ENCODE data around the gene WDR3.
A peak's percentile ranks its signal among the peaks of the same experiment; 100 is the strongest.
"Not testable (repeated sequence)": the region's sequence is repeated elsewhere in the genome, so short reads cannot be mapped to it uniquely, and the experiment has no call there.

The WDR3 gene

DNA sequence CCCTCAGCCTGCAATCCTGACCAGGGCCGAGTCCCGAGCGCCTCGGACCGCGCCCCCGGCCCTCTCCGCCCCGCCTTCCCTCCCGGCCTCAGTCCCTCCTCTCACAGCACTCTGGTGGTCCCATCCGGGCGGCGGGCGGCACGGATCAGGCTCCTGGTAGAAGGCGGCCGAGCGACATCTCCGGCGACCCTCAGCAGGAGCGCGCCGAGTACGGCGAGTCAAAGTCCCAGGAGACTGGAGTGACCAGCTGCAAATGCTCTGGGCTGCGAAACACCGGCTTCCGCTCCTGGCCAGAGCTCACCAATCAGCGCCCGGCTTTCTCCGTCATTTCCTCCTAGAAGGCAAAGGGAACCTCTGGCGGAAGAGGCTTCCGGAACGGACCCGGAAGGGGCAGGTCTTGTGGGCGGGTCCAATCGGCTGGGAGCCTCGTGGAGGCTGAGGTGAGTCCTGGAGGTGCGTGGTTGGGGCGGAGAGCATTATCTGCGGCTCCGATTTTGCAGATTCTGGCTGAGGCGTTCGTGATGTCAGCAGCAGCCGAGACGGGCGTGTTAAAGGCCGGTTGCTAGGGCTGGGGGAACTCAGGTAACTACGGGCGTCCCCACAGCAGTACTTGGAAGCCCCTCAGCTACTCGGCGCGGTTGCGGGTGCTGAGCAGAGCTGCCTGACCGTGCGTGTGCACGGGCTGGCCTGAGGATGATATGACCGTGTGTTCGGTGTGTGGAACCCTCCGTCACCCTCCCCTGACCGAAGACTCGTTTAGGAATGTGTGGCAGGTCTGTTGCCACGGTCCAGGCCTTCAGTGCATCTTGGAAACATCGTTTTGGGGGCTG is at the start of gene WDR3, which contains the start of gene GDAP2:
WDR3 (plus strand) TSS at position 397 of the 830 bp plus-strand sequence. CDS start 3,581 bp downstream, outside the sequence.
GDAP2 (minus strand) TSS at position 279 of the 830 bp plus-strand sequence. CDS start 9,264 bp downstream, outside the sequence.
- DNase-seq = peak; percentile 94 to 95

DNA sequence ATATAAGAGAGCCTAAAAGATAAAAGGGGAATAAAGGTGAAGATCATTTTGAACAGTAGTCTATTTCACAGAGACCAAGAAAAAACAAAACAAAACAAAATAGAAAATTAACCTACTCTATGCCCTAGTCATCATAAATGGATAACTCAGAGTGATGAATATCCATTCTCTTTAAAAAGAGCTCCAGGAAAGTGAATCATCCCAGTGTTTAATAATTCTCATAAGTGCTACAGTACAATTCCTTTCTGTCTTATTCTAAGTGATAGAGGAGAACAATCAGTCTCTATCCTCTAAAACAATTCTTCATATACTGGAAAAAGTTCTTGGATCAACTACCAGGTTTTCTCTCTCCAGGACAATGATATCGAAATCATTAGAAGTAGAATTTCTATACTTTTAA is 45.9 kb upstream of the WDR3 start:
- DNase-seq = no peak

DNA sequence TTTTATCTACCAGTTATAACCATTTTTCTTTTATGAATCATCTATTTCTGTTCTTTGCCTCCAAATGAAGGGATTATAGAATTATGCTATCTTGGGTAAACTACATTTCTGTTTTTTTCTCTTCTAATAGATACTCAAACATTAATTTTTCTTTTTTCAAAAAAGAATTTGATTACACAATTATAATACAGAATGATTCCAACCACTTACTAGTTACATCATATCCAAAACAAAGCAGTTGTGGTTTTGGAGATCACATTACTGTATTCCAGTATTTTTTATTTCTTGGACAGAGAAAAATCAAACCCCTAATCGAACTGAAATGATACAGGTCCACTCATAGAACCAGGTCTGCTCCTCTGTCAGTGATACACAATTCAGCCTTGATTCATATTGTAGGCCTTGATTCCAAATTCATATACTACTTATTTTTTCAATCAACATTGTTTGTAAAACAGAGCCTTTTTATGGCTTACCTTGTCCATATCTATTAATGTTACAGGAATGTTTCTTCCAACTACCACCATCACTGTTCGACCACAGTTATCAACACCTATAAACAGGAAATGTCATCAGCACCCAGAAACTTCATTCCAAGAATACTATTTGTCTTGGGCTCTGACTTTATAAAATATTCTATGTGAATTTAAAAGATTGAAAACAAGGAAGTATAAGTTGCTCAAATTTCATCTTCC is 43.3 kb upstream of the WDR3 start:
- no peak for DNase-seq

DNA sequence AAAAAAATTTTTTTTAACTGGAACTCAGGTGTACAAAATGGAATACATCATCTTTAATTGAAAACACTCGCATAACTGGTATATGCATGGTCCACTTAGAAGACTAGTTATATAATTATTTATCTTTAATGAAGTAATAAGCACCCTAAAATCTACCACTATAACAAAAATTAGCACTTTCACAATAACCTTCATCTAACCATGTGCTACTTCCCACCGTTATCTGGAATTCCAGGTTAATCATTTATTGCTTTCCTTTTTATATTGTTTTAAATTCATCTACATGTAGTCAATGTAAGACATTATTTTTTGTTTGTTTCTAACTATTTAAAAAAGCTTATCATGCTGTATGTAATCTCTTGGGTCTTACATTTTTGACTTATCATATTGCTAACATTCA is 39.1 kb upstream of the WDR3 start:
- no peak for DNase-seq

DNA sequence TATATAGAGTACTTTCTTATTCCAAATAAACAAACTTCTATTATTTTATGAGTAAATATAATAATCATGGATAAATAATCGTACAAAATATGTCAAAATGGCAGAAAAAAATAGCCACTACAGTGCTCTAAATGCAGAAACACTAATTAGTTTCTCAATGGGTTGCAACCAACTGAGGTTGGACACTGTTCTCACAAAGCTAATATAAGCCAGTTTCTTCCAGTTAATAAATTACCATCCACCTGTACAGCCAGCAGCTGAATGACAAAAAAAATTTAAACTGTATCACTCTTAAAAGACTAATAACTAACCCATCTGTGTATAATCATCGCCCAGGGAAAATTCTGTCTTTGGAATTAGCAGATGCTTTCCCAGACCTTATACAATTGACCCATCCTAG is 37.0 kb upstream of the WDR3 start:
- DNase-seq = no peak

DNA sequence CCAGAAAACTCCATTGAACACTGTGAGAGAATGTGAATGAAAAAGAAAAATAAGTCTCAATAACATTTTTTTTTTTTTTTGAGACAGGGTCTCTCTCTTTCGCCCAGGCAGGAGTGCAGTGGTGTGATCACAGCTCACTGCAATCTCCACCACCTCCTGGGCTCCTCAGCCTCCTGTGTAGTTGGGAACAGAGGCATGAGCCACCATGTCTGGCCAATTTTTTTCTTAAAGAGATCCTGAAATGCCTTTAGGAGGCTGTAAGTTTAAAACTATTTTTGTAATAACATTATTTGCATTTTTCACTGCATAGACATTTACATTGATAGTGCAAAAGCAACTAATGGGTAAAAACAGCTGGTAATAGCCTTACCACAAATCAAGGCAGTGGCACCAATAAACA is 35.5 kb upstream of the WDR3 start:
- DNase-seq = no peak

DNA sequence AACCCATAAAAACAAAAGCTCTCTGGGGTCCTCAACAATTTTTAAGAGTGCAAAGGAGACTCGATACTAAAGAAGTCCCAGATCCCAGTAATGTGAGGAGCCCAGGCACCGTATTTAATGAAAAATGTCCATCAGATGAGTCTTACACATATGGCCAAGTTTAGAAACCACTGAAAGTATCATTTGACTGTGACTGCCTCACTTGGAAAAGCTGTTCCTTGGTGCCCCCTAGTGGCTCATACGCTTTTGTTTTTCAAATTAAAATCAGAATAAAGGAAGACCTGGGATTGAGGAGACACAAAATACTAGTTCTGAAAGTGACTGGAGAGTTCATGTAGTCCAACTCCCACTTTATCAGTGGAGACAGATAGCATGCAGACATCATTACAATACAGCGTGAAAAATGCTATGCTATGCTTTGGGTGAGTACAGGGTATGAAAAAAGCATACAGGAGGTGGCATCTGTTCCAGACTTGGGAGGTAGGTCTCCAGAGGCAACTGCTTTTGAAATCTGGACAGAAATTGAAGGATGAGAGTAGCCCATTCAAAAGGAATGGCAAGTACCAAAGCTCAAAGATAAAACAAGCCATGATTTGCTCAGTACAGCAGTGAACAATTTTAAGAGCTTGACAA is 33.9 kb upstream of the WDR3 start:
- DNase-seq = peak; percentile 39 to 62

DNA sequence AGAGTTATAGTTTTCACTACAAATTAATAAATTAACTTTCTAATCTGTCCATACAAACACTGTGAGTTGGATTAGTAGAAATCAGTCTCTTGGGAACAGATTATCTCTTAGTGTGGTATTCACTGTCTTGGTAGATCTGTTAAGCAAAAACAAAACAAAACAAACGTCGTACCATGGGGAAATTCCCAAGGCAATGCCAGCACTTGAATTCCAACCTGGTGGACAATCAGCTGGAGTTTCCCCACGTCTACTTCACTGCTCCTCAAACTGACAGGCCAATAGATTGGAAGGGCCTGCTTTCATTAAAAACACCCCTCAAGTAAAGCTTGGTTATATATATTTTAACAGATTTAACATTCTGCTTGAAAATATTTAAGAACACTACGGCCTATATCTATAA is 32.0 kb upstream of the WDR3 start:
- no peak for DNase-seq

DNA sequence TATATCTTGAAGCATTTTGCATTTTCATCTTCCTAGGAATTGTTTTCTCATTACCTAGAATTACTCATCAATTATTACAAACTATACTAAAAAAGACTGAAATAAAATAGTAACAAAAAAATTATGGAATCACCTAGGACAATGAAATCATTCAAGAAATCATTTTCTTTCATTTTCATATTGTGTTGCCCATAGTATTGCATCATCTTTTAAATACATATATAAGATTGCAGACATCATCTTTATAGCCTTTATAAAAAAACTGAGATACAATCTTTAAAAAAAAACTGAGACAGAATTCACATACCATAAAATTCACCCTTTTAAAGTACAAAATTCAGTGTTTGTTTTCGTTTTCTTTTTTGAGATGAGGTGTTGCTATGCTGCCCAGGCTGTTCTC is 29.7 kb upstream of the WDR3 start:
- DNase-seq = no peak

DNA sequence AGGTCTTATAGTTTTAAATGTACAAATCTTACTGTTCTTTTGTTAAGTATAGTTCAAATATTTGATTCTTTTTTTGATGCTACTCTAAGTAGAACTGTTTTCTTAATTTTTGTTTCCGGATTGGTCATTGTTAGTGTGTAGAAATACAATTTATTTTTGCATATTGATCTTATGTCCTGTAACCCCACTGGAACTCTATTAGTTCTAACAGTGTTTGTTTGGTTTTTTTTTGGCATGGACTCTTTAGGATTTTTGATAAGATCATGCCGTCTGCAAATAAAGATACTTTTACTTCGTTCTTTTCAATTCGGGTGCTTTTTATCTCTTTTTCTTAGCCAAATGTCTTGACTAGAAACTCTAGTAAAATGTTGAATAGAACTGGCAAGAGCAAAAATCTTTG is 26.6 kb upstream of the WDR3 start:
- DNase-seq = no peak

DNA sequence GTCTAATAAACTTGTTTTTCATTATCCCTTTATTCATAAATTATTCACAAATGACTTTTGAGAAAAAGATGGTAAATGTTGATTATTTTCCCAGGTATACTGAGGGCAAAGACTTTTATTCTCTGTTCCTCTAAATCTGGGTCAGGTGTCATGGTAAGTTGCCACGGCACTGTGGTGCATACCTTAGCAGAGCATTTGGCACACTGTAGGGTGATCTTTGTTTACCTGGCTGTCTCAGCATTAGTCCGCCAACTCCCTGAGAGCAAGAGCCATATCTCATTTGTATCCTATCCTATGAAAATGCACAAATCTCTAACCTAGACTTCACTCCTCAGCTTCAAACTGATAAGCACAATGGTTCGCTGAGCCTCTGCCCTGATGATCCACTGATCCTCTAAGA is 25.1 kb upstream of the WDR3 start:
- DNase-seq = no peak

DNA sequence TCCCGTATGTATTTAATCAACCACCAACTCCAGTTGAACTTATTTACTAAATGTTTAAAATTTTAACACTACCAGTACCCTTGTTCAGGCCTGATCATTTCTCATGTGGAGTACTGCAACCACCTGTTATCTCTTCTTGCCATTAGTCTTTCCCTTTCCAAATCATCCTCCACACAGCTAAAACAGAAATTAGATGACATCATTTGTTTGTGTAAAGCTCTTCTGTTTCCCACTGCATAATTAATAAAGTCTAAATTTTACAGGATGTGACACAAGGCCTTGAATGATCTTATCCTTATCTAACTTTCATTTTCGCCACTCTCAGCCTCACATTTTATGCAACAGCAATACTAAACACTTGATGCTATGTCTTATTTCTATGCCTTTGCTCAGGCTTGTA is 24.5 kb upstream of the WDR3 start:
- DNase-seq = no peak

DNA sequence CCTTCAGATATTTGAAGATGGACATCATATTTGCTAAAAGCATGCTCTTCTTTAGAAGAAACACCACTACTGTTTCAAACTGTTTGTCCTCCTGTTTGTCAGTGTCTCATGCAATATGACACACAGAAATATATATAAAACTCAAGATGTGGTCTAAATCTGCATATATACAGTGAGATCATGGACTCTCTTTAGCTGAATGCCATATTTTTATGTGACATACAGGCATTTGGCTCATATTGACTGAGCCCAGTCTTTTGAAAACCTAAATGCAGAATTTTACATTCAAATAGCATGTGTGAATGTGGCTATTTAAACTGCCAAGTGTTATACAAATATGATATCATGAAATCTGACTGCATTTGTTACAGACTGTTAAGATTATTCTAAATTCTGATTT is 18.5 kb upstream of the WDR3 start:
- no peak for DNase-seq

DNA sequence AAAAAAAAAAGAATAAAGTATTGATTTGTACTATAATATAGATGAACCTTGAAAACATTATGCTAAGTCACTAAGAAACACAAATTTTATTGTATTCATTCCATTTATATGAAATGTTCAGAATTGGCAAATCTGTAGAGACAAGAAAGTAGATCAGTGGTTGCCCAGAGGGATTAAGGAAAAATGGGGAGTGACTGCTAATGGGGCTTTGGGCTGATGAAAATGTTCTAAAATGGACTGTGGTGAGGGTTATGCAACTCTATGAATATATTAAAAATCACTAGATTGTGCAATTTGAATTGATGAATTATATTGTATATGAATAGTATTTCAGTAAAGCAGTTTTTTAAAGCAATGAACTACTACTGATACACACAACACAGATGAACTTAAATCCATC is 10.2 kb upstream of the WDR3 start:
- DNase-seq = no peak

DNA sequence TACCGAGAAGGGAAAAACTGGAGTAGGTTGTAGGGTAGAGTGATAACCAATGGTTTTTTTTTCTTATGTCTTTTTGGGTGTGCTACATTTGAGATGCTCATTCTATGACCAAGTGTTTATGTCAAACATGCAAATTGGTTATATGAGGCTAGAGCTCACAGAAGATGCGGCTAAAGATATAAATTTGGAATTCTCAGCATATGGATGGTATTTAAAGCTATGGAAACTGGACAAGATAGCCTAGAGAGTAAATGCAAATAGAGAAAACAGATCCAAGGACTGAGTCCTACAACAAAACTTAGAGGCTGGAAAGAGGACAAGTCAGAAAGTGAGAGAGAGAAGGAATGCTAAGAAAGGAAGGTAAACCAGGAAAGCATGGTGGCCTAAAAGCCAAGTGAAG is 7.5 kb upstream of the WDR3 start:
- no peak for DNase-seq

DNA sequence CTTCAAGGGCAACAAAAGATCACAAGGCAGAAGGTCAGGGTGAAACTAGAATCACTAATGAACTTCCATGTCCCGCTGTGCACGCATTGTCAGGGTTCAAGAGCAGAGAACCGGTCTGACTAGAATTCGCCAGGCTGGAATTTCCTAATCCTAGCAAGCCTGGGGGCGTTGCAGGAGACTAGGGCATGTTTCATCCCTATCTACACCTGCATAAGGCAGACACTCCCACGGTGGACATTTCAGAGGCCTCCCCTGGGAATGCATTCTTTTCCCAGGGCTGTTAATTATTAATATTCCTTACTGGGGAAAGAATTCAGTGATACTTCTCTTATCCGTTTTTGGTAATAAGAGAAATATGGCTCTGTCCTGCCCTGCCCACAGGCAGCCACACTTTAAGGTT is 6.8 kb upstream of the WDR3 start:
- not testable (repeated sequence) for DNase-seq

DNA sequence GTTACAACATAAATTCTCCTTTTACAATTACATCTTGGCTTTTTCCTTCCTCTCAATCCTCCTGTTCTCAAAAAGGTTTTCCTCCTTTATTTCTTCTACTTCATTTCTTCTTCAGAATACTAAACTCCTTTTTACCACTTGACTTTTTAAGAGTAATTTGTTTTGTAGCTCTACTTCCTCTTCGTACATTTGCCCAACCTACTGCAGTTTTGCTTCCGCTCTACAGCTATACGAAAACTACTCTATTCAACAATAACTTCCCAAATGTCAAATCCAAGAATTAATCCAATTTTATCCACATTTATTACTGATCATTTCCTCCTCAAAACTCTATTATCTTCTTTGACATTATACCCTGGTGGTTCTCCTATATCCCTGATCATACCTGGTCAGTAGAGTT is 3.6 kb upstream of the WDR3 start:
- DNase-seq = no peak

DNA sequence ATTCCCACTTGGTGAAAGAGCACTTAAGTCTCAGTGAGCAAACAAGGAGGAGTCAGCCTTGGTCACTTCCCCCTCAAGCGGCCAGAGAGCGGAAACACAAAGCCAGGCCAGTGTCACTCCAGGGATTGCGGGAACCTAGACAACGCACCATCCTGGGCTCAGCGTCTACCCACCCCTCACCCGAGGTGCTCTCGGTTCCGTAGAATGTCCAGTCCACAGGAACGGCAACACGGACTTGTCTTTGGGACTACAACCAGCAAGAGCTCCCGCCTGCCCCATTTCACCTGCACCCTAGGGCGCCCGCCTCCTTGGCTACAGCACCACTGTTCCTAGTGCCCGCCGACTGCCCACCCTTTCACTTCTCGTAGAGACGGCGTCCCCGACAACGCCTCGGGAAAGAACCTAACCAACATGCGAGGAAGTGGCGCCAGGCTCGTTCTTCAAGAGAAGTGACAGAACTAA is 627 bp upstream of the WDR3 start:
- DNase-seq = peak in 1 of 2 donors; percentile 22

DNA sequence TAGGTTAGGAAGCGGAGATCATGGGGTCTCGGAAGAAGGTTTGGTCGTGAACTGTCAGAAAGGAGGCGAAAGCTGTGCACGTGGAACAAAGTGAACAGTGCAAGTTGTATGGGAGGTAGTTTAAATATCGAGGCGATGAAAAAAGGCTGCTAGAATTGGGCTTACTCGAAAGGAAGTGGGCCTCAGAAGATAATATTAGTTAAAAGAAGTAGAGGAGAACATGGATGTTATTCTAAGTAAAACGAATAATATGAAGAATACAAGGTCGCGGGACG is 571 bp downstream of the WDR3 start:
- DNase-seq = no peak

DNA sequence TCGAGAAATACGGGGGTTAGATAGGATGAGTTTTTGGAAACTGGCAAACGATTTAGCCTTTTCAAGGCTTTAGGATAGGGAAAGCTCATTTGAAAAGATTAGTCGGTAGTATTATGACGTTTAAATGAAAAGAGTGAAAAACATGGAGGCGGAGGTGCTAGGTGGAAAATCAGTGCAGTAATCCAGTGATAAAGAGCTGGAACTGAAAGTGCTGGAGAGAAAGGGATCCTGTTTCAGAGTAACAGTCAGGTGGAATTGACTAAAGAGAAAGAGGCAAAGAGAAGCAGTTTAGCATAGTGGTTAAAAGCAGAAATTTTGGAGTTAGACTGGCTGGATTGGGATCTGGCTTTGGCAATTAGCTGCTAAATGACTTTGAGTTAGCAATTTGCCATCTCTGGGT is 945 bp downstream of the WDR3 start:
- DNase-seq = no peak

DNA sequence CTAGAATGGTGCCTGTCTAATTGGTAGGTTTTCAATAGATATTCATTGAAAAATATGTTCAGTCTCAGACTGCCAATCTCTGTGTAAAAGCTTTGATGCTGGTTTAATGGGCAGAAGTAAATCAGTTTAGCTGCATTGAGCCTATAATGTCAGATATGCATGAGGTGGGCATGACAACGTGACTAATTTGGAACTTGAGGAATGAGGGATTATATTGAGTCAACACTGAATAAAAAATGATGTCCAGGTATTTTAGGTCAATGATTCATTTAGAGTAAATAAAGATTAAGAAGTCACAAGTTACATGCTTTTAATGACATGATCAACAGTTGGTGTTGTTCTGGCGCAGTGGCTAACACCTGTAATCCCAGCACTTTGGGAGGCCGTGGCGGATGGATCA is 3.0 kb downstream of the WDR3 start:
- no peak for DNase-seq

DNA sequence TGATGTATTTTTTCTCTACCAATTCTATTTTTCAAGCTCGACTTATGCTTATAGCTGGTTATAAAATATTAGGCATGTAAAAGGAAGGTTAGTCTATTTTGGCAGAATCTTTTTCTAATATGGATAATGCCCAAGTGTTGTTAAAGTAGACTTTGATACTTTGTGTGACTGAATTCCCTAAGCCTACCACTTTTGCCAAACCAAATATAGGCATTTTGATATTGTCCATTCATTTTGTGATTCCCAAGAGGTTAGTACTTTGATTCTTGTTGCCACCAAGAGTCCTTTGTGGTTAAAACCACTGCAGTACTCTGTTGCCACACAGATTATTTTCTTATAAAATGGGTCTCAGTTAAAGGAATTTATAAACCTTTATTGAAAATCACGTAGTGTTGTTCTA is 4.2 kb downstream of the WDR3 start:
- DNase-seq = no peak

DNA sequence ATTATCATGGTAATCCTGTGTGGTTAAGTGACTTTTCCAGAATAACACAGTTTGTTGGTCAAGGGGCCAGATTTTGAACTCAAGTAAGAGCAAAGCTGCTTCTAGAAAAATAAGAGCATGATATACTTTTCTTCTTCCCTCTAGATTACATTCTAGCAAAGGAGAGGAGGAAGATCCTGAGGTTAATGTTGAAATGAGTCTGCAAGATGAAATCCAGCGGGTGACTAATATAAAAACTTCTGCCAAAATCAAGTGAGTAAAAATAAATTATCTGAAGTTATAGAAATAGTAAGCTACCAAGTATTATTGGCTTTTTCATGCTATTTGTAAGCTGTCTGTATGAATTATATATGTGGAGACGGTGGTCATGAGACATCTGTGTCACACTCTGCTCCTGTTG is 12.8 kb downstream of the WDR3 start:
- DNase-seq = no peak

DNA sequence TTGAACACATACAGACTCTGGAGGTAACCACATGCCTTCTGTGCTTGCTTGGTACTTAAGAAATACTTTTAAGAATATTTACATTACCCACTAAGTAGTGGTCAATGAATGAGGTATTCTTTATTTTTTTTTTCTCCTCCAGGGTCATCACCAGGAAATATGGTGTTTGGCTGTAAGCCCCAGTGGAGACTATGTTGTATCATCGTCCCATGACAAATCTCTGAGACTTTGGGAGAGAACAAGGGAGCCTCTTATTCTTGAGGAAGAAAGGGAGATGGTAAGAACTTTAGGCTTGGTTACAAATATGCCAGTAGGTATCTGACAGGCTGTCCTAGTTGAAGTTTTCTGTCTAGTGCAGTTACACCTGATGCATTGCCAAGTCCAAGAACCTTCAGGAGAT is 22.8 kb downstream of the WDR3 start:
- no peak for DNase-seq
